HG02623 (cell line): ENCODE results near the gene AK8.
"Not testable (repeated sequence)": the region's sequence is repeated elsewhere in the genome, so short reads cannot be mapped to it uniquely, and the experiment has no call there.

Experiments used
- ATAC-seq: cut with Tn5 transposase; IDR thresholded peaks from one replicate; pipeline ENCODE4 v1.9.1; 2021; ENCODE audit warnings: moderate library complexity; ENCODE audit not compliant: unreplicated experiment

AK8 gene

GRCh38 chr9:132774886-132775285 lies 103.2 kb downstream of the AK8 start:
- ATAC-seq, result no peak

- ATAC-seq, result no peak
Observed at GRCh38 chr9:132773764-132774339, 104.2 kb downstream of the AK8 start.

GRCh38 chr9:132773093-132773492 lies 105.0 kb downstream of the AK8 start:
- no peak for ATAC-seq

- ATAC-seq, result not testable (repeated sequence)
Observed at GRCh38 chr9:132771752-132772151, 106.3 kb downstream of the AK8 start.

- no peak for ATAC-seq
Observed at GRCh38 chr9:132770770-132771310, 107.2 kb downstream of the AK8 start.

- no peak for ATAC-seq
Observed at GRCh38 chr9:132769906-132770769, 107.9 kb downstream of the AK8 start.

- no peak for ATAC-seq
Observed at GRCh38 chr9:132768932-132769905, 108.9 kb downstream of the AK8 start.

GRCh38 chr9:132763574-132763973 lies 114.5 kb downstream of the AK8 start:
- ATAC-seq, result no peak

- ATAC-seq, result no peak
Observed at GRCh38 chr9:132762896-132763295, 115.2 kb downstream of the AK8 start.

GRCh38 chr9:132761602-132762001 lies 116.5 kb downstream of the AK8 start:
- no peak for ATAC-seq

GRCh38 chr9:132760057-132760456 lies 118.0 kb downstream of the AK8 start:
- ATAC-seq, result no peak

GRCh38 chr9:132757016-132757415 lies 121.1 kb downstream of the AK8 start:
- ATAC-seq, result no peak

- ATAC-seq, result no peak
Observed at GRCh38 chr9:132756214-132756845, 121.8 kb downstream of the AK8 start.

GRCh38 chr9:132755096-132755495 lies 123.0 kb downstream of the AK8 start:
- ATAC-seq, result no peak

GRCh38 chr9:132754236-132754635 lies 123.8 kb downstream of the AK8 start:
- ATAC-seq, result no peak

GRCh38 chr9:132753593-132753880 lies 124.5 kb downstream of the AK8 start:
- ATAC-seq, result no peak

- no peak for ATAC-seq
Observed at GRCh38 chr9:132752877-132753592, 125.0 kb downstream of the AK8 start.

- ATAC-seq, result no peak
Observed at GRCh38 chr9:132750668-132751067, 127.4 kb downstream of the AK8 start.

- ATAC-seq, result no peak
Observed at GRCh38 chr9:132749306-132749705, 128.8 kb downstream of the AK8 start.

GRCh38 chr9:132748450-132748849 lies 129.6 kb downstream of the AK8 start:
- no peak for ATAC-seq
